HepG2 (cell line): ENCODE measurements around the gene AGRN. TPM values are rescaled to one million over a fixed set of nuclear protein-coding genes. Genes with fewer than 3 reads are reported as not detected.

Source experiments
- BCL6 ChIP-seq: IDR thresholded peaks from 2 replicates; pipeline ENCODE4 v1.6.1; 2016; ENCODE audit warnings: missing genetic modification reagents, missing compliant biosample characterization
- CAMTA2 ChIP-seq: sonication (generic); formaldehyde crosslinking; IDR thresholded peaks from 2 replicates; pipeline ENCODE4 v1.4.0; 2020; ENCODE audit warnings: mild to moderate bottlenecking, missing genetic modification reagents, borderline replicate concordance
- CEBPZ ChIP-seq: IDR thresholded peaks from 2 replicates; pipeline ENCODE4 v1.6.1; 2012; ENCODE audit warnings: low read length, improper control_type of control experiment
- GABPA ChIP-seq, 2 experiments: IDR thresholded peaks; 2 replicates each; pipeline ENCODE4 v1.6.1; 2011 to 2016; ENCODE audit warnings: low read depth in 2 of 2, low read length in 1 of 2, missing biosample characterization in 1 of 2, missing genetic modification characterization in 1 of 2
- HOXD1 ChIP-seq: sonication (generic); formaldehyde crosslinking; IDR thresholded peaks from 2 replicates; pipeline ENCODE4 v1.5.0; 2020; ENCODE audit warnings: missing genetic modification reagents
- IRF2 ChIP-seq: IDR thresholded peaks from 2 replicates; pipeline ENCODE4 v1.6.1; 2018; ENCODE audit warnings: missing genetic modification reagents, missing compliant biosample characterization
- MYC ChIP-seq: sonication (generic); formaldehyde crosslinking; IDR thresholded peaks from 2 replicates; pipeline ENCODE4 v1.9.0; 2021; ENCODE audit warnings: missing genetic modification reagents, borderline replicate concordance
- PHF5A ChIP-seq: IDR thresholded peaks from one replicate; pipeline ENCODE4 v1.6.1; 2018; ENCODE audit warnings: low read depth, missing genetic modification reagents; ENCODE audit not compliant: unreplicated experiment
- RCOR2 ChIP-seq: IDR thresholded peaks from 2 replicates; pipeline ENCODE4 v1.6.1; 2016; ENCODE audit warnings: missing biosample characterization, missing genetic modification reagents
- SNAI1 ChIP-seq: sonication (generic); formaldehyde crosslinking; IDR thresholded peaks from 2 replicates; pipeline ENCODE4 v1.5.0; 2020; ENCODE audit warnings: mild to moderate bottlenecking, missing genetic modification reagents, borderline replicate concordance
- SSRP1 ChIP-seq: IDR thresholded peaks from 2 replicates; pipeline ENCODE4 v1.6.1; 2016; ENCODE audit warnings: control low read depth
- TFDP1 ChIP-seq: IDR thresholded peaks from 2 replicates; pipeline ENCODE4 v1.6.1; 2016; ENCODE audit warnings: missing compliant biosample characterization, missing genetic modification reagents, borderline replicate concordance
- ZBTB38 ChIP-seq: sonication (generic); formaldehyde crosslinking; IDR thresholded peaks from 2 replicates; pipeline ENCODE4 v1.5.1; 2020; ENCODE audit warnings: mild to moderate bottlenecking, missing genetic modification reagents
- ZBTB46 ChIP-seq: sonication (generic); formaldehyde crosslinking; IDR thresholded peaks from 2 replicates; pipeline ENCODE4 v1.4.0; 2020; ENCODE audit warnings: mild to moderate bottlenecking, missing genetic modification reagents, borderline replicate concordance
- ZKSCAN5 ChIP-seq: sonication (generic); formaldehyde crosslinking; IDR thresholded peaks from 2 replicates; pipeline ENCODE4 v1.5.1; 2020; ENCODE audit warnings: mild to moderate bottlenecking, missing genetic modification reagents
- ZNF136 ChIP-seq: sonication (generic); formaldehyde crosslinking; IDR thresholded peaks from 2 replicates; pipeline ENCODE4 v1.8.1; 2022; ENCODE audit warnings: low read depth, mild to moderate bottlenecking, moderate library complexity, missing genetic modification reagents
- ZNF383 ChIP-seq: sonication (generic); formaldehyde crosslinking; IDR thresholded peaks from 2 replicates; pipeline ENCODE4 v1.4.0; 2020; ENCODE audit warnings: missing genetic modification reagents, mild to moderate bottlenecking, borderline replicate concordance
- ZNF513 ChIP-seq: sonication (generic); formaldehyde crosslinking; conservative IDR thresholded peaks from 2 replicates; pipeline ENCODE4 v1.5.0; 2020; ENCODE audit warnings: missing genetic modification reagents
- ZNF556 ChIP-seq: sonication (generic); formaldehyde crosslinking; IDR thresholded peaks from 2 replicates; pipeline ENCODE4 v1.4.0; 2020; ENCODE audit warnings: mild to moderate bottlenecking, missing genetic modification reagents, borderline replicate concordance
- ZNF619 ChIP-seq: sonication (generic); formaldehyde crosslinking; IDR thresholded peaks from 2 replicates; pipeline ENCODE4 v1.4.0; 2020; ENCODE audit warnings: mild to moderate bottlenecking, missing genetic modification reagents
- ZNF773 ChIP-seq: sonication (generic); formaldehyde crosslinking; IDR thresholded peaks from 2 replicates; pipeline ENCODE4 v1.4.0; 2020; ENCODE audit warnings: missing genetic modification reagents, borderline replicate concordance
- ZNF850 ChIP-seq: sonication (generic); formaldehyde crosslinking; conservative IDR thresholded peaks from 2 replicates; pipeline ENCODE4 v1.9.0; 2021; ENCODE audit warnings: mild to moderate bottlenecking, missing genetic modification reagents
- polyA plus RNA-seq, 8 experiments: library from polyadenylated mRNA; depleted of rRNA in 3 of 8; stranded (reverse) in 7 of 8; unstranded in 1 of 8; fragments of >200 nt; fragmentation: Illumina TruSeq in 4 of 8; extraction: Trizol in 4 of 8; gene quantifications; 2 replicates each; pipeline versions ENCODE4 v1.2.1 to v1.2.3, GENCODE V29; 2011 to 2016; ENCODE audit warnings: low read depth in 4 of 8, missing spikeins in 1 of 8, mixed read lengths in 1 of 8; ENCODE audit not compliant: insufficient read depth in 1 of 8
- total RNA-seq, 5 experiments: library from RNA; depleted of rRNA; stranded (reverse); fragments of >200 nt; fragmentation: Illumina TruSeq; extraction: Trizol; gene quantifications; 2 replicates each; pipeline ENCODE4 v1.2.3, GENCODE V29; 2016; ENCODE audit warnings: low read depth in 1 of 5

Gene AGRN
- total and polyA plus RNA-seq, 2 of the 13 experiments (the other 11 are each of a cell fraction or from before 2014, with no cell fraction given), result 29.8 to 65.2 TPM

GRCh38 chr1:1013105-1013921, 6.6 kb upstream of the AGRN start, which contains the start of gene ISG15 (continued):
- TF ChIP-seq ZNF513, result no peak
- TF ChIP-seq ZNF136 (CRISPR knock-in tag), result no peak
- TF ChIP-seq ZNF773 (CRISPR knock-in tag), result no peak
- peak; percentile 23 for TF ChIP-seq ZBTB38 (CRISPR knock-in tag)
- TF ChIP-seq CAMTA2 (CRISPR knock-in tag), result peak; percentile 83; the same call in 1 of the 2 replicates
- TF ChIP-seq MYC, result peak; percentile 17; the same call in 1 of the 2 replicates
- no peak for TF ChIP-seq ZNF383 (CRISPR knock-in tag)
- no peak for TF ChIP-seq CEBPZ
- TF ChIP-seq HOXD1 (CRISPR knock-in tag), result no peak
- TF ChIP-seq ZKSCAN5 (CRISPR knock-in tag), result no peak
- 0 out of 2 replicates have a peak, but pooled peaks have one; percentile 57 for TF ChIP-seq SNAI1 (CRISPR knock-in tag)
- peak; percentile 100 for TF ChIP-seq IRF2
- TF ChIP-seq ZNF850 (CRISPR knock-in tag), result no peak
- TF ChIP-seq BCL6 (CRISPR knock-in tag), result no peak
- no peak for TF ChIP-seq ZNF556
- TF ChIP-seq SSRP1 (CRISPR knock-in tag), result no peak
- no peak for TF ChIP-seq ZBTB46 (CRISPR knock-in tag)
- no peak for TF ChIP-seq GABPA (IDR thresholded peaks at IDR 0.05; ENCODE audit: low read depth, low read length)
- TF ChIP-seq GABPA (CRISPR knock-in tag; IDR thresholded peaks at IDR 0.05; ENCODE audit: low read depth), result peak; percentile 31; the same call in 1 of the 2 replicates
- no peak for TF ChIP-seq ZNF619 (CRISPR knock-in tag)
- TF ChIP-seq RCOR2 (CRISPR knock-in tag), result no peak
- no peak for TF ChIP-seq PHF5A
- 0 out of 2 replicates have a peak, but pooled peaks have one; percentile 13 for TF ChIP-seq TFDP1 (CRISPR knock-in tag)
